Activated B cell treated with CpG ODN at 0.5 μM for 24 hours (primary cell): ENCODE data around the gene LSM14A. TPM values are rescaled to one million over a fixed set of nuclear protein-coding genes. Genes with fewer than 3 reads are reported as not detected.
"Not testable (repeated sequence)": the region's sequence is repeated elsewhere in the genome, so short reads cannot be mapped to it uniquely, and the experiment has no call there.

ENCODE experiments used
- ATAC-seq: fragments of 200-7000 bp; cut with Tn5 transposase; one replicate; pipeline ENCODE4 v1.10.0; 2021; ENCODE audit warnings: low read depth, mild to moderate bottlenecking, moderate library complexity
- CTCF ChIA-PET: fragments of 350-600 bp; sonication (Branson Sonifier 250); formaldehyde crosslinking; loops from one replicate; lab custom pipeline; 2021; ENCODE audit warnings: antibody characterized with exemption; lab: Charles Lee
- POLR2A ChIA-PET: fragments of 350-600 bp; sonication (Branson Sonifier 250); formaldehyde crosslinking; loops from one replicate; lab custom pipeline; 2021; ENCODE audit warnings: antibody characterized with exemption; lab: Charles Lee
- DNase-seq: peaks from one replicate; pipeline ENCODE4 v3.0.0; 2022
- H3K27ac Mint-ChIP-seq: one replicate; pipeline ENCODE4 v1.8.0; 2020; ENCODE audit warnings: mixed read lengths
- H3K27me3 Mint-ChIP-seq: one replicate; pipeline ENCODE4 v1.8.0; 2021; ENCODE audit warnings: mixed read lengths
- H3K36me3 Mint-ChIP-seq: one replicate; pipeline ENCODE4 v1.8.0; 2021; ENCODE audit warnings: low read depth, mixed read lengths
- H3K4me1 Mint-ChIP-seq: one replicate; pipeline ENCODE4 v1.8.0; 2021; ENCODE audit warnings: mixed read lengths
- H3K4me3 Mint-ChIP-seq: one replicate; pipeline ENCODE4 v1.8.0; 2020; ENCODE audit warnings: mild to moderate bottlenecking, mixed read lengths
- H3K9me3 Mint-ChIP-seq: one replicate; pipeline ENCODE4 v1.8.0; 2020; ENCODE audit warnings: mixed read lengths
- CTCF ChIP-seq: fragments of 200-600 bp; IDR thresholded peaks from one replicate; pipeline ENCODE4 v1.8.0; 2022; ENCODE audit warnings: antibody characterized with exemption, mild to moderate bottlenecking
- intact Hi-C: fragments of 100-400 bp; cut with micrococcal nuclease; formaldehyde crosslinking; loops from one replicate; pipeline ENCODE4 v1.15.1; 2024
- total RNA-seq: library from RNA; stranded (reverse); gene quantifications from 2 replicates; pipeline ENCODE4 v1.2.3, GENCODE V29; 2022

LSM14A gene
- total RNA-seq, 1 donor from 2014 or later, result 136 TPM

- Mint-ChIP-seq H3K27me3 (no peaks in the 10 kb centered on the region), H3K36me3 (peaks cover 60% of the 10 kb centered on the region), H3K9me3 (no peaks in the 10 kb centered on the region), H3K4me3 (no peak overlapping the region), H3K4me1 (peaks cover 15% of the 10 kb centered on the region), H3K27ac (no peak overlapping the region)
- CTCF ChIA-PET, result no interaction called here
- intact Hi-C loops, result no loop called here
- DNase-seq (no peak), ATAC-seq (no peak)
- TF ChIP-seq CTCF, result no peak
- POLR2A ChIA-PET, result interaction anchor here (0.7 kb wide), 1 partner anchor 1142 kb away, joined by 4 read pairs; no protein-coding TSS in a partner anchor
Observed at GRCh38 chr19:34213283-34213682, 41.0 kb downstream of the LSM14A start.

- no peak for TF ChIP-seq CTCF
- no peak for ATAC-seq
- peaks cover 60% of the 10 kb centered on the region for H3K36me3 Mint-ChIP-seq
- CTCF ChIA-PET, result no interaction called here
- POLR2A ChIA-PET, result interaction anchor here (0.7 kb wide), 1 partner anchor 1143 kb away, joined by 4 read pairs; no protein-coding TSS in a partner anchor
- no peak overlapping the region for H3K4me3 Mint-ChIP-seq
- H3K4me1 Mint-ChIP-seq, result peaks cover 21% of the 10 kb centered on the region
- DNase-seq, result no peak
- H3K27me3 Mint-ChIP-seq, result no peaks in the 10 kb centered on the region
- no peaks in the 10 kb centered on the region for H3K9me3 Mint-ChIP-seq
- no peak overlapping the region for H3K27ac Mint-ChIP-seq
- intact Hi-C loops, result no loop called here
Observed at GRCh38 chr19:34214040-34214439, 41.7 kb downstream of the LSM14A start.

- CTCF ChIA-PET, result no interaction called here
- Mint-ChIP-seq H3K27ac (no peak overlapping the region), H3K9me3 (no peaks in the 10 kb centered on the region), H3K4me3 (no peak overlapping the region), H3K36me3 (peaks cover 61% of the 10 kb centered on the region), H3K4me1 (peaks cover 24% of the 10 kb centered on the region), H3K27me3 (no peaks in the 10 kb centered on the region)
- intact Hi-C loops, result no loop called here
- ATAC-seq, result no peak
- no peak for TF ChIP-seq CTCF
- POLR2A ChIA-PET, result no interaction called here
- DNase-seq, result no peak
Observed at GRCh38 chr19:34215006-34215665, 42.8 kb downstream of the LSM14A start.

DNA sequence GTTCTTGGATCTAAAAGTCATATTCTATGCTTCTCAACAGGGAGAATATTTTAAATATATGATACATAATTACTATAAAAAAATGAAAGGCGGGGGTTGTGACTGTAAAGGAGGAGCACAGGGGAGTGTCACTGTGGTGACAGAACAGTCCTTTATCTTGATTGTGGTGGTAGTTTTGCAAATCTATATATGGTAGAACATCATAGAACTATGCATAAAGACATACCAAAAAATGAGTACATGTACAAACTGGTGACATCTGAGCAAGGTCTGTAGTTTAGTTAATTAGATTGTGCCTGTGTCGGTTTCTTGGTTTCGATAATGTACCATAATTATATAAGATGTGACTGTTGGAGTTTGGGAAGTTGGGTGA, 43.3 kb downstream of the LSM14A start:
- no peak for TF ChIP-seq CTCF
- H3K27me3 Mint-ChIP-seq, result no peaks in the 10 kb centered on the region
- H3K27ac Mint-ChIP-seq, result no peak overlapping the region
- peaks cover 61% of the 10 kb centered on the region for H3K36me3 Mint-ChIP-seq
- H3K4me1 Mint-ChIP-seq, result peaks cover 28% of the 10 kb centered on the region
- intact Hi-C loops, result no loop called here
- no peak overlapping the region for H3K4me3 Mint-ChIP-seq
- POLR2A ChIA-PET, result interaction anchor here (0.7 kb wide), 1 partner anchor 1310 kb away, joined by 4 read pairs; no protein-coding TSS in a partner anchor
- no peak for DNase-seq
- no peak for ATAC-seq
- H3K9me3 Mint-ChIP-seq, result no peaks in the 10 kb centered on the region
- CTCF ChIA-PET, result no interaction called here

DNA sequence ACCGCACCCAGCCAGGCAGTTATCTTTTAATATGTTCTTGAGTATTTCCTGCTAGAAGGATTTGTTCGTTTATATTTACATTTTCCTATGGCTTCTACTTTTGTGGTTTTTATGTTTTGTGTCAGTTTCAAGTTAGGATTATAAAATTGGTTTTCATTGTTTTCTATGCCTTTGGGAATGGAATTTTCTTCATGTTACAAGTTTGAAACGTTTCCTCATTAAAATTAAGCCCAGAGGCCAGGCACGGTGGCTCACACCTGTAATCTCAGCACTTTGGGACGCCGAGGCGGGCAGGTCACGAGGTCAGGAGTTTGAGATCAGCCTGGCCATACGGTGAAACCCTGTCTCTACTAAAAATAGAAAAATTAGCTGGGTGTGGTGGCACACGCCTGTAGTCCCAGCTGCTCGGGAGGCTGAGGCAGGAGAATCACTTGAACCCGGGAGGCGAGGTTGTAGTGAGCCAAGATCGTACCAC, 44.5 kb downstream of the LSM14A start:
- POLR2A ChIA-PET, result interaction anchor here (0.6 kb wide), 1 partner anchor 11 kb away, joined by 5 read pairs; no protein-coding TSS in a partner anchor
- H3K36me3 Mint-ChIP-seq, result peaks cover 64% of the 10 kb centered on the region
- ATAC-seq, H3K27me3 Mint-ChIP-seq, intact Hi-C loops, H3K4me3 Mint-ChIP-seq, DNase-seq, CTCF ChIA-PET, H3K9me3 Mint-ChIP-seq: not testable (repeated sequence)
- peaks cover 29% of the 10 kb centered on the region for H3K4me1 Mint-ChIP-seq
- peak overlapping the region; percentile 59 for H3K27ac Mint-ChIP-seq
